Fibroblast of skin of left quadriceps (primary cell): Measurements from ENCODE around the gene ATRN.

Experiments
- DNase-seq, 2 experiments: peaks; one replicate each; pipeline ENCODE4 v3.0.0-alpha.2; 2013; ENCODE audit warnings: low read depth in 2 of 2

Gene ATRN

DNA sequence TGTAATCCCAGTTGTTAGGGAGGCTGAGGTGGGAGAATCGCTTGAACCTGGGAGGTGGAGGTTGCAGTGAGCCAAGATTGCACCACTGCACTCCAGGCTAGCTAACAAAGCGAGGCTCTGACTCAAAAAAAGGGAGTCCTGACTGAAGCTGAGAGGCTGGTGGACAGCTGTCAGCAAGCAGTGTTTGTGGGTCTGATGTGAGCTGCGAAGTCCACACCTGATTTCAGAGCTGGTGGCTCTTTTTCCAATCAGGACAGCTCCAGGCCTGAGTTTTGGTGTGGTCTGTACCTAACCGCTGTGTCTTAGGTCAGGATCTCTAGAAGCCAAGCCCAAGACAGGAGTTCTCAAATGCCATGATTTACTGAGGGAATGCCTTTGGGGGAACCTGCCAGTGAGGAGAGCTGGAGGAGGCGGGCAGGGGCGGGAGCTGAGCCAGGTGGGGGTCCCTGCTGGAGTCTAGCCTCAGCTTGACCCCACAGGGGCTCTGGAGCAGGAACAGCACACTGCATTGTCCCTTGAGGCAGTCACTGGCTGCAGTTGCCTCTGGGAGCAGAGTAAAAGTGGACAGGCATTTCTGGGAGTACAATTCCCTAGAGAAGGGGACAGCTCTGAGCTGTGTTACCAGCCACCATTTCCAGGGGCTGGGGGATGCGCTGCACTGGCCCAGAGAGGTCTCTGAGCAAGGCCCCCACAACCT, 187.3 kb downstream of the ATRN start:
- no peak for DNase-seq

DNA sequence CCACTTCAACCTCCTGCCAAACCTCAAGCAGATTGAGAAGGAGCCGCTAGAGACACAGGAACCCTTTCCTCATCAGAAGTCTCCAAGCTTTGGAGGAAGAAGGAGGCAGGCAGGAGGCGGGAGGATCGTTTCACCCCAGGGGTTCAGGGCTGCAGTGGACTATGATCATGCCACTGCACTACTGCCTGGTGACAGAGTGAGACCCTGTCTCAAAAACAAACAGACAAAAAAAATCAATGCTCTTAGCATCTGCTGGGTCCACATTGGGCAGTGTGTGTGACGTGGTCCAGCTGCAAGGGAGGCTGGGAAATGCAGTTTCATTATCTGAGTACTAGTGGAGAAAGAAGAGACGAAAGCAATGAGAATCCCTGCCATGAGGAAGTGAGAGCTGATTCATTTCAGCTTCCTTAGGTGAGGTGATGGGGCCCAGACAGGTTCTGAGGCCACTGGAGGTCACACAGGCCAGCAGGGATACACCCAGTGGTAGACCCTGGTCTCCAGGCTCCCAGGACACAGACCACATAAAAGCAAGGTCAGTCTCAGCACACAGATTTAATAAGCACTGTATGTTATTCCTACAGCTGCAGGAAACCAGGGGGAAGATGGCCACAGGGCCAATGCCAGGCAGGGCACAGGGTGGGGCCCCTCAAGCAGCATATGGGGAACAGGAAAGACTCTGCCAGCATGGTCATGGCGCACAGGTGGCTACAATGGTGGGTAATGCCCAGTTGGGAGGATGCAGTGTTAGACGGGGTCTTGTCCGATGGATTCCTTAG, 188.1 kb downstream of the ATRN start:
- DNase-seq = no peak

DNA sequence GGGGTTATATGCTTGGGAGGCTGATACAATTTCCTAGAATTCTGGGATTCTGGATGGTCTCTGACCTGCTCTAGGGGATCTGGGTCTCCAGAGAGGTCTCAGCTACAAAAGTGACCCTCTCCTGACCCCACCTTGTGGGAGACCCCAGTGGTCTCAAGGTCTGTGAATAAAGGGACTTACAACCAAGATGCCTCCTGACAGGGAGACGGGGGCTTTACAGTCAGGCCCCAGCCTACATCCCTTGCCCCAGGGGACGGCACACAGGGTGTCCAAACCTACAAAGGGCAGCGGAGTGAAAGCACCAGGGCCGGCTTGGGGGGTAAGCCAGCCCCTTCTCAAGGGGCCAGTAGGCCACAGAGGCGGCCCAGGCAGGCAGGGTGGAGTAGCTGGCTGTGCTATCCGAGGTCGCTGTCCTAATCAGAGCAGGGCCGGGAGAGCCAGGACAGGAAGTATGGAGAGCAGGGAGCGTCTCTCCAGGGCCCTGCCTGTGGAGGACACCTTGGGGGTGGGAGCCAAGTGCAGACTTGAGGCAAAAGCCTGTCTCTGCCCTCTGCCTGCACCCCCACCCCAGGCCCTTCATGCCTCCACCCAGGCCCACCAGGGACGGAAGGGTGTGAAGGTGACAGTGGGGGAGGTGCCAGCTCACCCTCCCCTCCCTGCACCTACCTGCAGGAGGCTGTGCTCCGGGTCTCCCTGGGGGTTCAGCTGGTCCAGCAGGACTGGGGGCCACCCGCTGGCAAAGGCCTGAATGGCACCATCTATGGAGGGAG, 188.9 kb downstream of the ATRN start:
- no peak for DNase-seq

DNA sequence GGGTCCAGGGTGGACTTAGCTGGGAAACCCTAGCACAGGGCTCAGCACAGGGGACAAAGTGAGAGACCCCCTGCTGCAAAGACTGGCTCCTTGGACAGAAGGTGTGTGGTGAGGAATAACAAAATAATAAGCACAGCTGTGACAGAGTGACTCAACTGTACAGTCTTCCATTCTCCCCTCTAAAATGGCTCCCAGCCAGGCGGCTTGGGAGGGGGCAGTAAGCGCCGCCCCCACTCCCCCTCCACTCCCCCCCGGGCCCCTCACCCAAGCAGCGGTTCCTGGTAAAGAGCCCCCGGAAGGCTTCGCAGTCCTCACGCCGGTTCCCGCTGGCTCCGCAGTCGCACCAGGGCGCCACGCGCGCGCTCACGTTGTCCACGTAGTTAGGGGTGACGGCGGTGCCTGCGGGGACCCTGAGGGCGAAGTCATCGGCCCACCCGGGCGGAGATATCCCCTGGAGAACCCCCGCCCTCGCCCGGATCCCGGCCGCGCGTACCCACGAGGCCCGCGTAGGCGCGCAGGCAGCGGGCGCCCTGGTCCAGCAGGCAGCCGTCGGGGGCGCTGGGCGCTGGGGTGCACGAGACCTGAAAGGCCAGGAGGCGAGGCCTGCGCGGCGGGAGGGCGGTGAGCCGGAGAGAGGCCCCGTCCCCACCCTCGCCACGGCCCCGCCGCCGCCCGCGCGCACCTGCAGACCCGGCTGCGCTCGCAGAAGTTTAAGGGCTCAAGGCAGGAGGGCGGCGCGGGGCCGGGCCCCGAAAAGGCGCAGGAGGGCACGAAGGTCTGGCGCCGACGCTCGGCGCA, 189.6 kb downstream of the ATRN start:
- DNase-seq = no peak

DNA sequence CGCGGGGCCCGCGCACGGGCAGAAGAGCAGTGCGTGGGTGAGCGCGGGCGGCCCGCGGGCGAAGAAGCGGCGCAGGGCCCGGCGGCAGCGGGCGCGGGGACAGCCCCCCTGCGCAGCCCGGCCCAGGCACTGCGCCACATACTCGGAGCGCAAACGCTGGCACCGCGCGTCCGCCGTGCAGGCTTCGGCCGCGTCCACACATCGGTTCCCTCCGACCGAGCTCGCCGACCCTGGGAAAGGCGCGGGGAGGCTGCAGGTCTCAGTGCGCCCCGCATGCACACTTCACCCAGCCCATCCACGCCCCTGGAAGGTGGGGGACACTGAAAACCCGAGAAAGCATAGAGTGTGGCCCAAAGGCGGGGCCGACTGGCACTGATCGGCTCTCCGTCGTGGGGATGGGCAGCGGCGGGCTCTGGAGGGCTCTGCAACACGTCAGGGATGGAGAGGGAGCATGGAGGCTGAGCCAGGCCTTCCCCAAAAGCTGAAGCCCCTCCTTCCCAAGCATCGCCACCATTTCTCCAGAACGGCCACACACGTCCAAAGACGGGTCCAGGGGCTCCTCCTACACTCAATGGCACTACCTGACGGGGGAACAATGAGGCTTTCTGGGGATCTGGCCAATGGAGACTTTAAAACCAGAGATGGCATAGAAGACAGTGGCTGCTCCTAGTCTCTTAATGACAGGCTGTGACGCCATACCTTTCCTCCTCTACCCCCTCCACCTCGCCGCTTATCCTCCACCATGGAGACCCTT, 190.4 kb downstream of the ATRN start:
- no peak for DNase-seq

DNA sequence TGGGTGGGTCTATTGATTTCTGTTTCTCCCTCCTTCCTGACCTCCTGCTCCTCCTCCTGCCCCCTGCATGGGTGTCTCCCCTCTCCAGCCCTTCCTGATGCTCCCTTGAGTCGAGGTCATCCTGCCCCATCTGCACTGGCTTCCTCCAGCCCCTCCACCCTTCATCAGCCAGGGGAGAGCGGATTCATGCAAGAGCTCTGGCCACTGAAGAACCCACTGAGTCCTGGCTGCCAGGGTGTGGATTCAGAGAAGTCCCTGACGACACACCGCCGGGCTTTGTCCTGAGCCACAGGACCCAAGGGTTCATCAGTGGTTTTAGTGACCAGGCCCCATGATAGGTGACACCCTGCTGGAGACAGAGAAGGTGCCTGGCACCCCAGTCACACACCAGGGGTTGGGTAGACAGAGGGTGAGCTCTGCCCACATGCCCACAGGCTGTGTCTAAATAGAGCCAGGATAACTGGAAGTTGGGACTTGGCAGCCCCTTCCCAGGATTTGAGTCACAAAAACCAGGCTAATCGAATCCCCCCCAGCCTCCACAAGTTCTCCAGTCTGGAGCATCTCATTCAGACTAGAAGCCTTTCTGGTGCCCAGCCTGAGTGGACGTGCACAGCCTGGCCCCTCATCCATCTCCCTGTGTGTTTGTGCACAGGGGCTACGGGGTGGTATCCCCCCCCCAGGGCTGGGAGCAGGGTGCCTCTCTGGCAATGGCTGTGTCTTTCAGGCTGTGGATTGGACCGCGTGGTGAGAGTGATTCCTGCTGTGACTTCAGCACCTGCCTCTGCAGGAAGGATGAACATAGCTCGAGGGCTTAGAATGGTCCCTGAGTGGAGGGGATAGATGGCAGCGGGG, 191.2 kb downstream of the ATRN start:
- DNase-seq = no peak

DNA sequence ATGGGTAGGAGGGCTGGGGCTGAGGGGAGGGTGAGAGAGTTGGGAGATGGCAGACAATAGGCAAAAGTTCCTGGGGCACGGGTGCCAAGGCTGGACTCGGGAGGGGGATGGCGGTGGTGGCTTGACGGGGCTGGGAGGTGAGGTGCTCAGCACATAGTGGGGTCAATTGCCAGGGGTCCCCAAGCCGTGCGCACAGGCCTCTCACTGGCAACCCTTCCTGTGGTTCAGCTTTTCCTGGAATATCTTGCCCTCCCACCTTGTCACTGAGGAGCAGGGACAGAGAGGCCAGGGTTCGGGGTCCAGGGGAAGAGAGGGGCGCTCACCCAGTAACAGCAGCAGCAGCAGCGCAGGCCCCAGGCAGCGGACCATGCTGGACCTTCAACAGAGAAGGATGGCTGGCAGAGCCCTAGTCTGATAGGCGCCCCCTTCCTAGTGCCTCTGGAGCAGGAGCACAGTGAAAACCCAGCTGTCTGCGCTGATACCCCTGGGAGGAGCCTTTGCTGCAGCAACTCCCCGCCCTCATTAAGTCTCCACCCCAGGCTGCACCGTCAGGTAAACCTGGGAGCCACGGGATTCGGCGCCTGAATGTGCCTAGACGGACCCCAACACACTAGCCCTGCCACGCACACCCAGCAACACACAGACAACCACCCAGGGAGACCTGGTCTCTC, 192.3 kb downstream of the ATRN start, which contains the start of gene GFRA4:
Gene GFRA4 (minus strand): TSS at position 369 of the 671 bp plus-strand sequence. CDS start 0 bp downstream, at position 369.
- no peak for DNase-seq

DNA sequence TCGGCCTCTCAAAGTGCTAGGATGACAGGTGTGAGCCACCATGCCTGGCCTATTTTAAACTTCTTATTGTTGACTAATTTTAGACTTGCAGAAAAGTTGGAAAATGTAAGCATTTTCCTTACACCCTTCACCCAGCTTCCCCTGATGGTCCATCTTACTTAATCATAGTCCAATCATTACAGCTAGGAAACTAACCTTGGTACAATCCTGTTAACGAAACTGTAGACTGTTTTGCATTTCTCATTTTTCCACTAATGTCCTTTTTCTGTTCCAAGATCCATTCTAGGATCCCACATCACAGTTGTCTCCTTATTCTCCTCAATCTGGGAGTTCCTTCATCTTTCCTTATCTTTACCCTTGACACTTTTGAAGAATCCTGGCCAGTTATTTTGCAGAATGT, 193.0 kb downstream of the ATRN start:
- no peak for DNase-seq

DNA sequence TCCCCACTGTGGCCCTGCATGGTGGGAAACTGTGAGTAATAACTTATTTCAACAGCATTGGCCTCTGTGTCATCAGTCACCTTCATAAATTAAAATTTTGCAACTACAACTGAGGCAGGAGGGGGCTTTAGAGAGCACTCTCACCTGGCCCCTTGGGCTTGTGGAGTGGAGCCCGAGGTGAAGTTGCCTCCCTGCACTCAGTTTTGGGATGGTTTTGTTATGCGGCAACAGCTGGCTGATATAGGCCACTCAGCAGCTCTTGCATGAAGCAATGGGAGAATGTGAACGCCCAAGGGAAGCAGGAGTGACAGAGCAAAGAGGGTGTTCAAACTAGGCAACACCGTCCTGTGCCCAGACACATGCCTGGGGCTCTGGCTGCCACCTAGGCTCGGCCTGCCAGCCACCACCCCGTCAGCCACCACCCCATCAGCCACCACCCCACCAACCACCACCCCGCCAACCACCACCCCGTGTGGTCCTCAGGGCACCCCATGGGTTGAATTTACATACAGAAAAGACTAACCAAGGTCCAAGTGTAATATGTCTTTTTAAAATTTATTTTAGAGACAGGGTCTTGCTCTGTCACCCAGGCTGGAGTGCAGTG, 196.7 kb downstream of the ATRN start:
- DNase-seq = no peak

DNA sequence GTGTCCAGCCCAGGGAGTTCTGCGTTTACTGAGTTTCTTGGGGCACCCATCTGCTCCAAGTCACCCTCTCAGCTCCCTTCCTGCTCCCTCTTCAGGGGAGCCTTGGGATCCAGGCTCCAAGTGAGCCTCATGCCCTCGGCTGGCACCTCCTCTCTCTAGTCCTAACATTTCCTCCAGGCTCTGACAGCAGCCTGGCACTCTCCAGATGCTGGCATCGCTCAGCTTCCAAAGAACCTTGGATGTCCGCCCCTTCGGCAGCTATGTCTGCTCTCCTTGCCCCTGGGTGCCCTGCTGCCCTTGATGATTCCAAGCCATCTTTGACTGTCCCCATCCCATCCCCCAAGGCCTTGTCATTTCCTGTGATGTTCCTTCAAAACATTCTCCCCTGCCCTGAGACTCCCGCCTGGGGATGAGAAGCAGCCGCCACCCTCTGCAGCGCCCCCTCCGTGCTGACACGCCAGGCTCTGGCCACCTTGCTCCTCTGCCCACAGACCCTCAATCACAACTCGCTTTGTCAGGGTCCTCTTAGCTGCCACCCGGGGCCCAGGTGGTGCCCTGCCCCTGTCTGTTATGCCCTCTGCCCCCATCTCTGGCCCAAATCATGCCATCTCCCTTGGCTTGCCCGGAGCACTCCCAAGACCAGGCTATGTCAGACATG, 199.0 kb downstream of the ATRN start:
- DNase-seq = no peak

DNA sequence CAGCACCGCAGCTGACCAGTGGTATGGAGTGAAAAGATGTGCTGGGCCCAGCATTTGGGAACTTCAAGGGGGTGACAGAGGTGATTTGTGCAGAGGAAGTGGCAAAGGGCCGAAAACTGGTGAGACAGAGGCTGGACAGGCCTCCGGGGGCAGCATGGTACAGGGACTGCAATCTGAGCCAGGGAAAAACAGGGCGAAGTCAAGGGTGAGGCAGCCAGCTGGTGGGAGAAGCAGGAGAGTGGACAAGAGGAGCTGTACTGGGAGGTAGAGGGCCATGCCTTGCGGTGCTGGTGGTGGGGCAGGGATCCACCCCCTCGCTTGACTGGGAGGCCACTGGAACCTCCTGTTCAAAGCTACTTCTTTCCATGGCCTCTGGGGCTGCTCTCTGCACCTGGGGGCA, 199.7 kb downstream of the ATRN start:
- DNase-seq = no peak

DNA sequence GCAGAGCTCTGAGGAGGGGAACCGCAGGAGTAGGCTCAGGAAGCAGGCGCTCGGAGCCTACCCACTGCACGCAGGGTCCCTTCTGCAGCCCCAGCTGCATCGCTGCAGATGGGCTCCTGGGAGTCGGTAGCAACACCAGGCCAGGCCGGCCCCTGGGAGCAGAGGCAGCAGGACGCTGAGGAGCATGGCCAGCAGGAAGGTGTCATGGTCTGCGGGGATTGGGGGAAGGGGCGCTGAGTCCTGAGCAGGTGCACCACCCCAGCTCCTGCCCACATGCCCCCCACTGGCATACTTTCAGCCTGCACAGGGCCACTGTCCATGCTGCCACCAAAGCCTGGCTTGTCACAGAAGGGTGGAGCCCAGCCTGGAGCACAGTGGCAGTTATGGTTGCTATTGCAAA, 200.1 kb downstream of the ATRN start:
- no peak for DNase-seq

DNA sequence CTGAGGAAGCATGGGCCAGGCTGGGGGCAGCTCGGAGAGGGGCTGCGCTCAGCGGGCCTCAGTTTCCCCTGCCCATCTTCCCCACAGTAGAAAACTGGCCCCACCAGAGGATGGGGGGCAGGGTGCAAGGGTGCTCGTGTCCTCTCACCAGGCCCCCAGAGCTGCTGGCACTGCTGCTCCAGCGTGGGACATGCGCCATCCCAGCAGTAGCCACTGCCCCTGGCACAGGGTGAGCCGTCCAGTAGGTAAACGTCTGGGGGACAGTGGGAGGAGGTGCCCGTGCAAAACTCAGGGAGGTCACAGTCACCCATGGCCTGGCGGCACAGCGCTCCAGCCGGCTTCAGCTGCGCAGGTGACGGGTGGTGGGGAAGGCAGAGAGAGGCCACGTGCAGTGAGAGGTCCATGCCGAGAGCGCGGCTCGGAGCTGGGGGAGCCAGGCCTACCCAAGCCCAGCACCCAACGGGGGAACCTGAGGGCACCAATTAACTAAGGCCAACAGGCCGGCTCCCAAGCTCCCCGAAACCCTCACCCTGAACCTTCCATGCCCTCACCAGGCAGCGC, 201.2 kb downstream of the ATRN start:
- no peak for DNase-seq

DNA sequence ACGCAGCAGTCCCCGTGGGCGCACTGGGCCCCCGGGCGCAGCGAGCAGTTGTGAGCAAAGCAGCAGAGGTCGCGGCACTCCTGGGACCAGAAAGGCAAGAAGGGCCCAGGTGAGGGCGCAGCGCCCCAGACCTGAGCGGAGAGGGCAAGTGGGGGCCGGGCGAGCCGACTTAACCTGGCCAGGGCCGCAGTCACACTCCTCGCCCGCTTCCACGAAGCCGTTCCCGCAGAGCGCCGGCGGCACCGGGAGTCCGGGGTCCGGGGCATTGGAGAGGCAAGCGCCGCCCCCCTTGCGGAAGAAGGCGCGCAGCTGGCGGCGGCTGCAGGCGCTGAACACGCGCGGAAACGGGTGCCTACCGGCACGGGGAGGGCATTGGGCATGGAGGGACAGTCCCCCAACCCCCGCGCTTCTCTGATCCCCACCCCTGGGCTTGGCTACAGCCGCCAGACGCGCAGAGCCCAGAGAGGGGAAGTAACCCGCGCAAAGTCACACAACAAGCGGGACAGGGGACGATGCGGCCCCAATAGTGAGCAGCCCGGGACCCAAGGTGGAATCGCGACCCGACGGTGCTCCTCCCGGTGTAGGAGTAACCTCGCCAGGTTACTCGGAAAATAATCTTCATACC, 201.8 kb downstream of the ATRN start:
- DNase-seq = no peak

DNA sequence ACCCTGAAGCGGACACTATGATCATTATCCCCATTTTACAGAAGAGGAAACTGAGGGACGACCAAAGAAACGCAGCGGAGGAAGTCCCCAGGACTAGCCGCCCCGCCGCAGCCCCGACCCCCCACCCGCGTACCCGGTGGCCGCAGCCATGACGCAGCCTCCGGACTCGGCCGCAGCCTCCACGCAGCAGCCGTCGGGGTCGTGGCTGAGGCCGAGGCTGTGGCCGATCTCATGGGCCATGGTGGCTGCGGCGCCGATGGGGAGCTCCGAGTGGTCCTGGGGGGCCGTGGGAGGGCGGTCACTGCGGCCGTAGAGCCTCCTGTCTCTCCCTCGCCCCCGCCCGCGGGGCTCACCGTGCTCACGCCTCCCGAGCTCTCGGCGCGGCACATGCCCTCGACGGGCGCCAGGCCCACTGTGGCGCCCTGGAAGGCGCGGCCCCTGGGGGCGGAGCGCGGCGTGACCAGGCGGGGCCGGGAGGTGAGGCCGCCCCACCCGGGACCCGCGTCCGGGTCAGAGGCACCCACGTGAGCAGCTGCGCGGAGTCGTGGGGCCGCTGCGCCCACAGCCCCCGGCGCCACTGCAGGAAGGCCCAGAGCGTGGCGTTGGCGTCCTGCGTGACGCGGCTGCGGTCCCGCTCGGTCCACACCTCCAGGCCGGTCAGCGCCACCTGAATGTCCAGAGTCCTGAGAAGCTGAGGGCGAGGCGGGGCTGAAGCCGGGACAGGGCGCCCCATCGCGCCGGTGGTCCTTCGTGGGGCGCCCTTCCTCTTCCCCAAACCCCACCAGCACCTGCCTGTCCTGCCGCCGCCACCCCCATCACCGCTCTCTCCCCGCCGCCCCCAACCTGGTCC, 202.6 kb downstream of the ATRN start:
- no peak for DNase-seq

DNA sequence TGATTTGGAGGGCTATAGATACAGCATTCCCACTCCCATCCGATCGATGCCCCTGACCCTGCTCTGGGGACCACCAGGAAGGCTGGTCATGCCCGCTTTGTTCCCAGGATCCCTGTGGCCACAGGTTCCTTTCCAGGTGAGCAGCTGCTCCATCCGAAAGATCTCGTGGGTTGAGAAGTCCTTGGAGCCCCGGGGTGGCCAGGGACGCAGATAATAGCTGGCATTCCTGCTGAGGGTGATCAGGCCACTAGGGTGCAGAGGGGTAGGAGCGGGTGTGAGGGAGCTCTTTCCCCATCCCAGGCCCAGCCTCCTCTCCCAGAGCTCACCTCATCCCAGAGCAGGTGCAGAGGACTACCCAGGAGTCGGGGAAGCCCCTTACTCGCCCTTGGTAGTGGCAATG, 203.6 kb downstream of the ATRN start:
- no peak for DNase-seq
